ENCODE data around the gene GRID1. TPM values are rescaled to one million over a fixed set of nuclear protein-coding genes. Genes with fewer than 3 reads are reported as not detected.
A peak's percentile ranks its signal among the peaks of the same experiment; 100 is the strongest.

The GRID1 gene
- total and polyA plus RNA-seq, 9 of the 15 experiments (the other 6 are each of a cell fraction or from before 2014, with no cell fraction given) = 0.01 to 7.2 (median 1.2) TPM

DNA sequence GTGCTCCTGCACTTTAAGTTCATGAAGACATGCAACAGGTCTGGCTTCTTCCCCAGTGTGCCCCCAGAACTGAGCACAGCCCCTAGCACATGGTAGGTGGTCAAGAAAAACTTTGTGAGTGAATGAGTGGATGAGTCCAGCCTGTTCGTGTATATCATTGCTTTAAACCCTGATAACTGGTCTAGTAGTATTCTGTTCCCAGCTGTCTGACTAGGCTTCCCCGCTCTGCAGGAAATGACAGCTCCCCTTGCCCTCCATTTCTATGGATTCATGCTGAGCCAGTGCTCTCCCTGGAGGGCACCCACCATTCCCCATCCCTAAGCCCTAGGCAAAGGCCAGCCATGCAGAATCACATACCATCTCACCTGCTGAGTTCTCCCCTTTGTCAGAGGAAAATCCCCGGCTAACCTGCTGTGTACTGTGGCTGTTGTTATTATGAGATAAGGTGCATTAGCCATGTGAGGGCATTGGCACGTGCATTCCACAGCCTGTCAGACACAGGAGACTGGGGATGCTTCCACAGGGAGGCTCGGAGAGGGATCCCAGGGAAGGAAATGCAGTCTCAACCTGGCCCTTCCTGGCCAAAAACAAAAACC, 698.9 kb downstream of the GRID1 start:
- no peaks in the 10 kb centered on the region for H3K27me3 ChIP-seq (ENCODE audit: control insufficient read depth in 2 of 2, insufficient read depth in 2 of 2, low read length in 2 of 2)
- no peaks in the 10 kb centered on the region for H3K9me3 ChIP-seq (replicated peaks; ENCODE audit: control insufficient read depth, insufficient read depth, low read depth, low read length)
- TF ChIP-seq SIX5 (IDR thresholded peaks at IDR 0.05; ENCODE audit: borderline replicate concordance in 1 of 2, insufficient read depth in 1 of 2, low read depth in 1 of 2, low read length in 2 of 2) (no peak), POU5F1 (IDR thresholded peaks at IDR 0.05; ENCODE audit: borderline replicate concordance, low read depth, low read length, partially characterized antibody) (no peak), NFE2L1 (tag; IDR thresholded peaks at IDR 0.05; ENCODE audit: borderline replicate concordance, low read depth) (no peak)
- H3K9ac ChIP-seq (ENCODE audit: insufficient read depth in 1 of 2, low read depth in 2 of 2, low read length in 2 of 2) = no peak overlapping the region
- no peak overlapping the region for H3K27ac ChIP-seq (ENCODE audit: extremely low read depth, low read depth, low read length)
- intact Hi-C loops (cut with micrococcal nuclease) (no loop called here), in situ Hi-C loops (cut with MboI) (no loop called here)
- ChIA-PET POLR2A (no interaction called here), CTCF (ENCODE audit: low intra/inter-chr PET ratio) (no interaction called here)
- ATAC-seq (no peak), FAIRE-seq (no peak), DNase-seq (ENCODE audit: extremely low read depth in 1 of 4, low spot score in 3 of 4) (no peak)
- WGBS (ENCODE audit: insufficient coverage, low coverage, missing lambda C conversion rate) = 4% methylated on average over 5 of the region's 5 CpGs
- no peaks in the 10 kb centered on the region for H3K36me3 ChIP-seq (ENCODE audit: control insufficient read depth, insufficient read depth, low read length)
- H2AFZ ChIP-seq (ENCODE audit: low read depth, low read length) = no peak overlapping the region
- BruUV-seq (replicated peaks) = no TSS peak
- H4K20me1 ChIP-seq (replicated peaks; ENCODE audit: control insufficient read depth, insufficient read depth, low read length) = no peaks in the 10 kb centered on the region
- no peaks in the 10 kb centered on the region for H3K9me1 ChIP-seq (ENCODE audit: control insufficient read depth, insufficient read depth, low read length)
- no peak overlapping the region for H3K4me3 ChIP-seq
- H3K4me2 ChIP-seq (ENCODE audit: insufficient read depth, low read length) = no peak overlapping the region
- H3K4me1 ChIP-seq (replicated peaks in 1 of 2; ENCODE audit: control insufficient read depth in 2 of 2, insufficient read depth in 2 of 2, low read length in 2 of 2) = no peaks in the 10 kb centered on the region
- no peaks in the 10 kb centered on the region for H3K79me2 ChIP-seq (ENCODE audit: control insufficient read depth, insufficient read depth, low read length)

DNA sequence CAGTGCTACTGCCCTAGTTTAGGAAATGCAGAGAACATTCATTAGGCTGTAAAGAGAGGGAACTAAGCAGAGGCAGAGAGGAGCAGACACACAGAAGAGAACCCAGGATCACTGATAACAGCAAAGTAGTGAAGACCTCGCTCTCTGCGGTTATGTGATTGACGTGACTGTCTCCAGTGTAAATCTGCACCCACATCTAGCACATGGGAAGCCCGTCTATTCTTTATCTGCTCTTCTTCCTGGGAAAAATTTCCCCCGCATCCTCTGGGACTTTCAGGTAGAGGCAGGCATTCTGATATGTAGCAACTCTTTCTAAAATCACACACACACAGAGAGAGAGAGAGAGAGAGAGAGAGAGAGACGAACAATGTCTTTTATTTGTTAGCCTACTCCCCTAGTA, 699.6 kb downstream of the GRID1 start:
- POLR2A ChIA-PET = no interaction called here
- FAIRE-seq = no peak

More for the DNA sequence above, 699.6 kb downstream of the GRID1 start:
- Histone ChIP-seq H3K4me3 (no peak overlapping the region), H3K4me1 (replicated peaks in 1 of 2; ENCODE audit: control insufficient read depth in 2 of 2, insufficient read depth in 2 of 2, low read length in 2 of 2) (no peaks in the 10 kb centered on the region), H3K9me3 (replicated peaks; ENCODE audit: control insufficient read depth, insufficient read depth, low read depth, low read length) (no peaks in the 10 kb centered on the region), H3K79me2 (ENCODE audit: control insufficient read depth, insufficient read depth, low read length) (no peaks in the 10 kb centered on the region), H4K20me1 (replicated peaks; ENCODE audit: control insufficient read depth, insufficient read depth, low read length) (no peaks in the 10 kb centered on the region; the same call in 1 of the 2 replicates), H3K27ac (ENCODE audit: extremely low read depth, low read depth, low read length) (no peak overlapping the region), H3K36me3 (ENCODE audit: control insufficient read depth, insufficient read depth, low read length) (no peaks in the 10 kb centered on the region), H3K9me1 (ENCODE audit: control insufficient read depth, insufficient read depth, low read length) (no peaks in the 10 kb centered on the region), H3K4me2 (ENCODE audit: insufficient read depth, low read length) (no peak overlapping the region), H3K27me3 (ENCODE audit: control insufficient read depth in 2 of 2, insufficient read depth in 2 of 2, low read length in 2 of 2) (no peaks in the 10 kb centered on the region), H3K9ac (ENCODE audit: insufficient read depth in 1 of 2, low read depth in 2 of 2, low read length in 2 of 2) (no peak overlapping the region), H2AFZ (ENCODE audit: low read depth, low read length) (no peak overlapping the region)
- CTCF ChIA-PET (ENCODE audit: low intra/inter-chr PET ratio) = no interaction called here
- ATAC-seq (no peak), DNase-seq (ENCODE audit: extremely low read depth in 1 of 4, low spot score in 3 of 4) (no peak)
- no TSS peak for BruUV-seq (replicated peaks)
- TF ChIP-seq, protein P1, sequence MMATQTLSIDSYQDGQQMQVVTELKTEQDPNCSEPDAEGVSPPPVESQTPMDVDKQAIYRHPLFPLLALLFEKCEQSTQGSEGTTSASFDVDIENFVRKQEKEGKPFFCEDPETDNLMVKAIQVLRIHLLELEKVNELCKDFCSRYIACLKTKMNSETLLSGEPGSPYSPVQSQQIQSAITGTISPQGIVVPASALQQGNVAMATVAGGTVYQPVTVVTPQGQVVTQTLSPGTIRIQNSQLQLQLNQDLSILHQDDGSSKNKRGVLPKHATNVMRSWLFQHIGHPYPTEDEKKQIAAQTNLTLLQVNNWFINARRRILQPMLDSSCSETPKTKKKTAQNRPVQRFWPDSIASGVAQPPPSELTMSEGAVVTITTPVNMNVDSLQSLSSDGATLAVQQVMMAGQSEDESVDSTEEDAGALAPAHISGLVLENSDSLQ (IDR thresholded peaks at IDR 0.05) = 0 out of 2 replicates have a peak, but pooled peaks have one; percentile 22
- 0 out of 2 replicates have a peak, but pooled peaks have one; percentile 39 for TF ChIP-seq MECOM (CRISPR knock-in tag; IDR thresholded peaks at IDR 0.05)
- TF ChIP-seq, protein P2, sequence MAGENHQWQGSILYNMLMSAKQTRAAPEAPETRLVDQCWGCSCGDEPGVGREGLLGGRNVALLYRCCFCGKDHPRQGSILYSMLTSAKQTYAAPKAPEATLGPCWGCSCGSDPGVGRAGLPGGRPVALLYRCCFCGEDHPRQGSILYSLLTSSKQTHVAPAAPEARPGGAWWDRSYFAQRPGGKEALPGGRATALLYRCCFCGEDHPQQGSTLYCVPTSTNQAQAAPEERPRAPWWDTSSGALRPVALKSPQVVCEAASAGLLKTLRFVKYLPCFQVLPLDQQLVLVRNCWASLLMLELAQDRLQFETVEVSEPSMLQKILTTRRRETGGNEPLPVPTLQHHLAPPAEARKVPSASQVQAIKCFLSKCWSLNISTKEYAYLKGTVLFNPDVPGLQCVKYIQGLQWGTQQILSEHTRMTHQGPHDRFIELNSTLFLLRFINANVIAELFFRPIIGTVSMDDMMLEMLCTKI (IDR thresholded peaks at IDR 0.05; ENCODE audit: partially characterized antibody) = no peak
- intact Hi-C loops (cut with micrococcal nuclease) = no loop called here
- in situ Hi-C loops (cut with MboI) = no loop called here
- WGBS (ENCODE audit: insufficient coverage, low coverage, missing lambda C conversion rate) = 6% methylated on average over 5 of the region's 6 CpGs
